ENCODE measurements around the gene RNF220. TPM values are rescaled to one million over a fixed set of nuclear protein-coding genes. Genes with fewer than 3 reads are reported as not detected.

The RNF220 gene
- total and polyA plus RNA-seq, 2 donors (not counting 3 experiments of a cell fraction or from before 2014, with no cell fraction given): 62.7 to 66.6 TPM

DNA sequence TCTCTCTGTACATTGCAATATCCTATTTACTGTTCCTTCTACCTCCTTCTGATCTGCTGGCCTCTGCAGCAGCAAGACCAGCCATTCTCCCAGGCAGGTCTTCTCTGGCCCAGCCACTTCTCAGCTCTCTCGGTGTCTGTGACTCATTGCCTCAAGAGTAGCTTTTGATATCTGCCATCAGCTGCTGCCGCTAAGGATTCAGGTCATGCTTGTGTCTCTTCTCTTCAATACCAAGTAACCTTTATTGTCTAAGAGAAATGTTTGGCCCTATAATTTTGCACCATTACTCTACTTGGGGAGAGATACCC, 167.5 kb downstream of the RNF220 start:
- Histone ChIP-seq H3K79me2 (ENCODE audit: control insufficient read depth, insufficient read depth, low read length) (no peaks in the 10 kb centered on the region), H3K27ac (ENCODE audit: insufficient read depth, low read depth, low read length) (no peak overlapping the region), H3K9me3 (replicated peaks; ENCODE audit: control insufficient read depth, insufficient read depth, low read length) (no peaks in the 10 kb centered on the region), H3K9ac (replicated peaks; ENCODE audit: extremely low read depth, insufficient read depth, low read length) (no peak overlapping the region), H3K27me3 (ENCODE audit: control insufficient read depth in 2 of 2, insufficient read depth in 2 of 2, low read length in 2 of 2) (peaks cover 9 to 10% of the 10 kb centered on the region in 2 experiments), H3K9me1 (replicated peaks; ENCODE audit: control insufficient read depth, extremely low read depth, insufficient read depth, low read length) (no peaks in the 10 kb centered on the region), H3K36me3 (ENCODE audit: control insufficient read depth in 2 of 2, extremely low read depth in 1 of 2, insufficient read depth in 2 of 2, low read length in 2 of 2) (no peaks in the 10 kb centered on the region), H3K4me2 (ENCODE audit: insufficient read depth, low read length) (no peak overlapping the region), H3K4me1 (ENCODE audit: control insufficient read depth, extremely low read depth, insufficient read depth, low read length) (no peaks in the 10 kb centered on the region), H2AFZ (ENCODE audit: low read depth, low read length) (no peak overlapping the region), H4K20me1 (replicated peaks; ENCODE audit: control insufficient read depth, extremely low read depth, insufficient read depth, low read length) (no peaks in the 10 kb centered on the region), H3K4me3 (replicated peaks in 1 of 3; ENCODE audit: insufficient read depth in 1 of 3, low read depth in 1 of 3, low read length in 3 of 3) (no peak overlapping the region)
- POLR2A ChIA-PET: no interaction called here
- TF ChIP-seq, protein P1, sequence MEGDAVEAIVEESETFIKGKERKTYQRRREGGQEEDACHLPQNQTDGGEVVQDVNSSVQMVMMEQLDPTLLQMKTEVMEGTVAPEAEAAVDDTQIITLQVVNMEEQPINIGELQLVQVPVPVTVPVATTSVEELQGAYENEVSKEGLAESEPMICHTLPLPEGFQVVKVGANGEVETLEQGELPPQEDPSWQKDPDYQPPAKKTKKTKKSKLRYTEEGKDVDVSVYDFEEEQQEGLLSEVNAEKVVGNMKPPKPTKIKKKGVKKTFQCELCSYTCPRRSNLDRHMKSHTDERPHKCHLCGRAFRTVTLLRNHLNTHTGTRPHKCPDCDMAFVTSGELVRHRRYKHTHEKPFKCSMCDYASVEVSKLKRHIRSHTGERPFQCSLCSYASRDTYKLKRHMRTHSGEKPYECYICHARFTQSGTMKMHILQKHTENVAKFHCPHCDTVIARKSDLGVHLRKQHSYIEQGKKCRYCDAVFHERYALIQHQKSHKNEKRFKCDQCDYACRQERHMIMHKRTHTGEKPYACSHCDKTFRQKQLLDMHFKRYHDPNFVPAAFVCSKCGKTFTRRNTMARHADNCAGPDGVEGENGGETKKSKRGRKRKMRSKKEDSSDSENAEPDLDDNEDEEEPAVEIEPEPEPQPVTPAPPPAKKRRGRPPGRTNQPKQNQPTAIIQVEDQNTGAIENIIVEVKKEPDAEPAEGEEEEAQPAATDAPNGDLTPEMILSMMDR (IDR thresholded peaks at IDR 0.05; ENCODE audit: extremely low read depth in 1 of 2, insufficient read depth in 1 of 2, low read depth in 1 of 2, low read length in 2 of 2): no peak
- TF ChIP-seq GATA2 (IDR thresholded peaks at IDR 0.05; ENCODE audit: insufficient read depth, insufficient read length, low read depth, low read length) (no peak), EZH2 (IDR thresholded peaks at IDR 0.05; ENCODE audit: borderline replicate concordance, low read depth, low read length, severe bottlenecking) (no peak), POLR2A (IDR thresholded peaks at IDR 0.05; ENCODE audit: low read depth, low read length) (no peak), MYC (IDR thresholded peaks at IDR 0.05; ENCODE audit: low read depth, low read length) (no peak), FOS (IDR thresholded peaks at IDR 0.05; ENCODE audit: borderline replicate concordance, insufficient read depth, low read length) (no peak), POLR2AphosphoS5 (IDR thresholded peaks at IDR 0.05; ENCODE audit: insufficient read depth, low read depth, low read length) (no peak), JUN (IDR thresholded peaks at IDR 0.05; ENCODE audit: borderline replicate concordance, insufficient read depth, insufficient read length, low read depth) (no peak)
- TF ChIP-seq, protein P2, sequence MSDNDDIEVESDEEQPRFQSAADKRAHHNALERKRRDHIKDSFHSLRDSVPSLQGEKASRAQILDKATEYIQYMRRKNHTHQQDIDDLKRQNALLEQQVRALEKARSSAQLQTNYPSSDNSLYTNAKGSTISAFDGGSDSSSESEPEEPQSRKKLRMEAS (IDR thresholded peaks at IDR 0.05; ENCODE audit: insufficient read depth, insufficient read length): no peak
- CTCF ChIA-PET: interaction anchor here (0.7 to 3.6 kb wide), 21 partner anchors 8 to 258 kb away, joined by 3 to 46 read pairs (median 4); no protein-coding TSS in a partner anchor
- DNase-seq (ENCODE audit: low read depth, low spot score): no peak
- dilution Hi-C loops (cut with MboI; ENCODE audit: extremely low pct_ligation_motif_present, low sequenced_read_pairs): no loop called here
- FAIRE-seq: no peak
- no TSS peak for BruUV-seq (replicated peaks)
- intact Hi-C loops (cut with micrococcal nuclease): loop anchor here (1.0 kb wide), 1 partner anchor 23 kb away; no protein-coding TSS in a partner anchor
